ENCODE measurements around the gene NOTCH2. TPM values are rescaled to one million over a fixed set of nuclear protein-coding genes. Genes with fewer than 3 reads are reported as not detected.
A peak's percentile ranks its signal among the peaks of the same experiment; 100 is the strongest.

The NOTCH2 gene
- polyA plus RNA-seq, 3 donors = 47.3 to 108 (median 86.6) TPM

- Mint-ChIP-seq H3K4me3 (no peak overlapping the region), H3K36me3 (no peaks in the 10 kb centered on the region)
Measured at GRCh38 chr1:119898530-119898929, 170.9 kb downstream of the NOTCH2 start.

GRCh38 chr1:119896303-119896702 is 173.2 kb downstream of the NOTCH2 start, which contains the start of gene ADAM30:
Gene ADAM30, minus strand, starts transcription at chr1:119896515. Its CDS starts 179 bp downstream, at chr1:119896336.
- Mint-ChIP-seq H3K9me3 (peaks cover 0 to 6% (median 3%) of the 10 kb centered on the region in 7 donors), H3K27me3 (ENCODE audit: low read depth in 3 of 3) (peaks cover 1 to 6% (median 3%) of the 10 kb centered on the region in 3 donors), H3K36me3 (no peaks in the 10 kb centered on the region), H3K4me3 (peak within 1 kb of the TSS; percentile 43 to 66), H3K27ac (no peak within 1 kb of the TSS), H3K4me1 (peaks cover 10% of the 10 kb centered on the region)
- intact Hi-C loops (cut with micrococcal nuclease) = no loop called here
- no peak within 1 kb of the TSS for H2AFZ ChIP-seq (ENCODE audit: insufficient read depth, low read depth, low read length, poor library complexity, severe bottlenecking)
- peaks cover 0 to 4% of the 10 kb centered on the region in 2 donors for H3K4me1 ChIP-seq (ENCODE audit: control insufficient read depth in 1 of 2, insufficient read depth in 2 of 2, low read length in 2 of 2)
- WGBS (ENCODE audit: insufficient coverage) = 71% methylated on average over 24 of the region's 24 CpGs
- H4K20me1 ChIP-seq (ENCODE audit: insufficient read depth, low read length) = no peaks in the 10 kb centered on the region
- no peak within 1 kb of the TSS for H3K9ac ChIP-seq (ENCODE audit: insufficient read depth, low read length, poor library complexity, severe bottlenecking)
- no peaks in the 10 kb centered on the region for H3K79me2 ChIP-seq (ENCODE audit: insufficient read depth, low read length)
- no peak within 1 kb of the TSS for H3K4me3 ChIP-seq (replicated peaks in 1 of 3; ENCODE audit: low read depth in 2 of 3, low read length in 3 of 3)
- H3K36me3 ChIP-seq (replicated peaks in 1 of 2; ENCODE audit: control insufficient read depth in 1 of 2, insufficient read depth in 2 of 2, low read length in 2 of 2) = no peaks in the 10 kb centered on the region
- no peaks in the 10 kb centered on the region for H3K27me3 ChIP-seq (ENCODE audit: control insufficient read depth in 2 of 2, insufficient read depth in 2 of 2, low read length in 2 of 2)
- H3K9me3 ChIP-seq (replicated peaks in 1 of 2; ENCODE audit: control insufficient read depth in 1 of 2, insufficient read depth in 1 of 2, low read length in 2 of 2) = no peaks in the 10 kb centered on the region
- DNase-seq = no peak
- TF ChIP-seq CTCF (IDR thresholded peaks at IDR 0.05) = no peak
- H3K4me2 ChIP-seq (replicated peaks; ENCODE audit: extremely low read depth, low read length, poor library complexity, severe bottlenecking) = no peak within 1 kb of the TSS
- H3K27ac ChIP-seq (ENCODE audit: low read depth in 1 of 2, low read length in 2 of 2) = no peak within 1 kb of the TSS

More at GRCh38 chr1:119898530-119898929, 170.9 kb downstream of the NOTCH2 start:
- Histone ChIP-seq H3K36me3 (replicated peaks in 1 of 2; ENCODE audit: control insufficient read depth in 1 of 2, insufficient read depth in 2 of 2, low read length in 2 of 2) (no peaks in the 10 kb centered on the region), H3K79me2 (ENCODE audit: insufficient read depth, low read length) (no peaks in the 10 kb centered on the region), H3K27ac (ENCODE audit: low read depth in 1 of 2, low read length in 2 of 2) (no peak overlapping the region), H4K20me1 (ENCODE audit: insufficient read depth, low read length) (no peaks in the 10 kb centered on the region), H3K9me3 (replicated peaks in 1 of 2; ENCODE audit: control insufficient read depth in 1 of 2, insufficient read depth in 1 of 2, low read length in 2 of 2) (no peaks in the 10 kb centered on the region), H3K4me3 (replicated peaks in 1 of 3; ENCODE audit: low read depth in 2 of 3, low read length in 3 of 3) (no peak overlapping the region), H3K4me2 (replicated peaks; ENCODE audit: extremely low read depth, low read length, poor library complexity, severe bottlenecking) (no peak overlapping the region), H3K27me3 (ENCODE audit: control insufficient read depth in 2 of 2, insufficient read depth in 2 of 2, low read length in 2 of 2) (no peaks in the 10 kb centered on the region), H3K9ac (ENCODE audit: insufficient read depth, low read length, poor library complexity, severe bottlenecking) (no peak overlapping the region), H3K4me1 (ENCODE audit: control insufficient read depth in 1 of 2, insufficient read depth in 2 of 2, low read length in 2 of 2) (peaks cover 0 to 4% of the 10 kb centered on the region in 2 donors), H2AFZ (ENCODE audit: insufficient read depth, low read depth, low read length, poor library complexity, severe bottlenecking) (no peak overlapping the region)
- intact Hi-C loops (cut with micrococcal nuclease) = no loop called here
- Mint-ChIP-seq H3K27ac (no peak overlapping the region), H3K9me3 (peaks cover 0 to 6% (median 3%) of the 10 kb centered on the region in 7 donors), H3K27me3 (ENCODE audit: low read depth in 3 of 3) (peaks cover 1 to 3% (median 2%) of the 10 kb centered on the region in 3 donors), H3K4me1 (peaks cover 10% of the 10 kb centered on the region)
- no peak for TF ChIP-seq CTCF (IDR thresholded peaks at IDR 0.05)
- 100% methylated on average over 2 of the region's 2 CpGs for WGBS (ENCODE audit: insufficient coverage)
- DNase-seq = no peak
